ENCODE results near the gene CDC14B. TPM values are rescaled to one million over a fixed set of nuclear protein-coding genes. Genes with fewer than 3 reads are reported as not detected.

Gene CDC14B
- total and polyA plus RNA-seq, 2 donors from 2014 or later, result 9.1 to 19.6 TPM

DNA sequence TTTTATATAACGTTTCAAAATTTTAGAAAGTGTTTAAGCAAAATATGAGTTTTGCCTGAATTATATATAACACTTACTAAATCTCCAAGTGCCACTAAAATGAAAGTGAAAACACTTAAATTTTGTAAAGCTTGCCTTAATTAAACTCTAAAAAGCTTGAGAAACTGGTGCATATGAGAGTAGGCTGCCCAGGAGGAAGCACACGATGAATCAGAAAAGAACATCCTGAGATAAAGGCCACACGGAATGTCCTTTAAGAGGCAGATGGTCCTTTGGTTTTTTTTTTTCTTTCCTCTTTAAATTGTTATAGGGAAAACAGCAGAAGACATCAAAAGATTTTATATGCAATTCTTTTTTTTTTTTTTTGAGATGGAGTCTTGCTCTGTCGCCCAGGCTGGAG is 109.4 kb downstream of the CDC14B start:
- H3K9ac ChIP-seq (ENCODE audit: low read length in 3 of 3), result no peak overlapping the region
- intact Hi-C loops (cut with DNase I), result no loop called here

GRCh38 chr9:96509848-96510247 is 109.8 kb downstream of the CDC14B start:
- Histone ChIP-seq H3K4me3 (ENCODE audit: low read length in 3 of 3) (no peak overlapping the region), H3K36me3 (ENCODE audit: control insufficient read depth in 2 of 3, insufficient read depth in 3 of 3, low read length in 3 of 3) (peaks cover 0 to 4% (median 3%) of the 10 kb centered on the region in 3 donors), H3K4me1 (ENCODE audit: control insufficient read depth in 2 of 3, insufficient read depth in 2 of 3, low read depth in 1 of 3, low read length in 3 of 3) (no peaks in the 10 kb centered on the region), H3K27me3 (ENCODE audit: control insufficient read depth, insufficient read depth, low read length) (no peaks in the 10 kb centered on the region), H3K9ac (ENCODE audit: low read length in 3 of 3) (no peak overlapping the region), H3K27ac (ENCODE audit: low read depth in 2 of 2, low read length in 2 of 2) (no peak overlapping the region), H3K9me3 (ENCODE audit: control insufficient read depth in 2 of 3, insufficient read depth in 1 of 3, low read length in 3 of 3) (no peaks in the 10 kb centered on the region)
- intact Hi-C loops (cut with DNase I), result no loop called here
- no peak for DNase-seq
- peak; percentile 15 for FAIRE-seq
- TF ChIP-seq, protein P1, sequence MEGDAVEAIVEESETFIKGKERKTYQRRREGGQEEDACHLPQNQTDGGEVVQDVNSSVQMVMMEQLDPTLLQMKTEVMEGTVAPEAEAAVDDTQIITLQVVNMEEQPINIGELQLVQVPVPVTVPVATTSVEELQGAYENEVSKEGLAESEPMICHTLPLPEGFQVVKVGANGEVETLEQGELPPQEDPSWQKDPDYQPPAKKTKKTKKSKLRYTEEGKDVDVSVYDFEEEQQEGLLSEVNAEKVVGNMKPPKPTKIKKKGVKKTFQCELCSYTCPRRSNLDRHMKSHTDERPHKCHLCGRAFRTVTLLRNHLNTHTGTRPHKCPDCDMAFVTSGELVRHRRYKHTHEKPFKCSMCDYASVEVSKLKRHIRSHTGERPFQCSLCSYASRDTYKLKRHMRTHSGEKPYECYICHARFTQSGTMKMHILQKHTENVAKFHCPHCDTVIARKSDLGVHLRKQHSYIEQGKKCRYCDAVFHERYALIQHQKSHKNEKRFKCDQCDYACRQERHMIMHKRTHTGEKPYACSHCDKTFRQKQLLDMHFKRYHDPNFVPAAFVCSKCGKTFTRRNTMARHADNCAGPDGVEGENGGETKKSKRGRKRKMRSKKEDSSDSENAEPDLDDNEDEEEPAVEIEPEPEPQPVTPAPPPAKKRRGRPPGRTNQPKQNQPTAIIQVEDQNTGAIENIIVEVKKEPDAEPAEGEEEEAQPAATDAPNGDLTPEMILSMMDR (IDR thresholded peaks at IDR 0.05; ENCODE audit: borderline replicate concordance, extremely low read depth, insufficient read depth), result no peak

More for the DNA sequence above, 109.4 kb downstream of the CDC14B start:
- H3K36me3 ChIP-seq (ENCODE audit: control insufficient read depth in 2 of 3, insufficient read depth in 3 of 3, low read length in 3 of 3), result peaks cover 0 to 4% (median 3%) of the 10 kb centered on the region in 3 donors
- DNase-seq, result no peak
- FAIRE-seq, result no peak
- TF ChIP-seq, protein P1 (IDR thresholded peaks at IDR 0.05; ENCODE audit: borderline replicate concordance, extremely low read depth, insufficient read depth), result no peak
- no peaks in the 10 kb centered on the region for H3K27me3 ChIP-seq (ENCODE audit: control insufficient read depth, insufficient read depth, low read length)
- no peak overlapping the region for H3K27ac ChIP-seq (ENCODE audit: low read depth in 2 of 2, low read length in 2 of 2)
- H3K4me1 ChIP-seq (ENCODE audit: control insufficient read depth in 2 of 3, insufficient read depth in 2 of 3, low read depth in 1 of 3, low read length in 3 of 3), result no peaks in the 10 kb centered on the region
- no peaks in the 10 kb centered on the region for H3K9me3 ChIP-seq (ENCODE audit: control insufficient read depth in 2 of 3, insufficient read depth in 1 of 3, low read length in 3 of 3)
- no peak overlapping the region for H3K4me3 ChIP-seq (ENCODE audit: low read length in 3 of 3)

DNA sequence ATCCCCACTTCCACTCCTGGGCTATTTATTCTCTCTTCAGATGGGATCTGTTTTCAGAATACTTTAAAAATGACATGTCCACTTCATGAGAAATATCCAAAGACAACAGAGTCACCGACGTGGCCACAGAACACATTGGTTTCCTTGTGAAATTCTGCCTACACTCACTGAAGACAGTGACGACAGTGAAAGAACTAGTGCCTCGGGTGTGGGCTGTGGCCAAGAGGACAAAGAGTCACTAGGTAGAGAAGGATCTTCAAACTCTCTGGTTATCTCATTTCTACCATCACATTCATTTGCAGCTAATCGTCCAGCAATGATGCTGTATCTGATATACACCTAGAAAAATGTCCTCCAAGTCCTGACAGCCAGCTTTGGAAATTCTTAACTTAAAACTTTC is 110.6 kb downstream of the CDC14B start:
- Histone ChIP-seq H3K27me3 (ENCODE audit: control insufficient read depth, insufficient read depth, low read length) (no peaks in the 10 kb centered on the region), H3K4me3 (ENCODE audit: low read length in 3 of 3) (no peak overlapping the region), H3K9me3 (ENCODE audit: control insufficient read depth in 2 of 3, insufficient read depth in 1 of 3, low read length in 3 of 3) (no peaks in the 10 kb centered on the region), H3K4me1 (ENCODE audit: control insufficient read depth in 2 of 3, insufficient read depth in 2 of 3, low read depth in 1 of 3, low read length in 3 of 3) (no peaks in the 10 kb centered on the region), H3K36me3 (ENCODE audit: control insufficient read depth in 2 of 3, insufficient read depth in 3 of 3, low read length in 3 of 3) (peaks cover 0 to 4% (median 3%) of the 10 kb centered on the region in 3 donors), H3K9ac (ENCODE audit: low read length in 3 of 3) (no peak overlapping the region), H3K27ac (ENCODE audit: low read depth in 2 of 2, low read length in 2 of 2) (no peak overlapping the region)
- TF ChIP-seq, protein P1 (IDR thresholded peaks at IDR 0.05; ENCODE audit: borderline replicate concordance, extremely low read depth, insufficient read depth), result no peak
- DNase-seq (no peak), FAIRE-seq (no peak)
- intact Hi-C loops (cut with DNase I), result no loop called here

Data from kidney (tissue), 14 donors.